ENCODE data around the gene DNAJC22. TPM values are rescaled to one million over a fixed set of nuclear protein-coding genes. Genes with fewer than 3 reads are reported as not detected.

Gene DNAJC22
- total and polyA plus RNA-seq, 9 of the 15 experiments (the other 6 are each of a cell fraction or from before 2014, with no cell fraction given), result 0.10 to 1.2 (median 0.47) TPM

DNA sequence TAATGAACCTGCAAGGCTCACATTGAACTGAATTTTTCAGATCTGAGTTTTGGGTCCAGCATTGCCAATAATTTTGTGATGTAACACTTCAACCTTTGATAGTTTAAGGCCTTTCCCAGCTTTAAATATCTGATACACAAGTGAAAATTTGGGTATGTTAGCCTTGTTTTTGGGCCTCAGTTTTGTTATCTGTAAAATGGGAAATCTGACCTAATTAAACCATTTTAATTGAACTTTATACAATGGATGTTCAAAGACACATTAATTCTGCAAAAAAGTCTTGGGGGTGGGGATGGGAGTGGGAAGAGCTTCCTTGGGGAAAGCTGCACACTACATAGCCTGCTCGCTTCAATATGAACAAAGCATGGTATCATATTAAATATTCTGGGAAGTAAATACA, 15.4 kb downstream of the DNAJC22 start:
- POLR2A ChIA-PET, result no interaction called here
- CTCF ChIA-PET (ENCODE audit: low intra/inter-chr PET ratio), result interaction anchor here (0.6 to 8.6 kb wide), 2 partner anchors 148 to 152 kb away, joined by 5 to 185 read pairs; no protein-coding TSS in a partner anchor
- H2AFZ ChIP-seq (ENCODE audit: low read depth, low read length), result no peak overlapping the region
- no peak overlapping the region for H3K4me2 ChIP-seq (ENCODE audit: insufficient read depth, low read length)
- no TSS peak for BruUV-seq (replicated peaks)
- intact Hi-C loops (cut with micrococcal nuclease) (no loop called here), in situ Hi-C loops (cut with MboI) (loop anchor here (5.0 kb wide), 1 partner anchor 155 kb away; no protein-coding TSS in a partner anchor)
- TF ChIP-seq KDM1A (IDR thresholded peaks at IDR 0.05) (0 out of 4 replicates have a peak, but pooled peaks of 1 of the 2 experiments have one; percentile 34), RBM25 (IDR thresholded peaks at IDR 0.05; ENCODE audit: low read depth, low read length, severe bottlenecking) (peak; percentile 86), MTA3 (IDR thresholded peaks at IDR 0.05; ENCODE audit: borderline replicate concordance) (no peak), CAMTA2 (CRISPR knock-in tag; conservative IDR thresholded peaks at IDR 0.05) (no peak), BCOR (IDR thresholded peaks at IDR 0.05) (peak; percentile 66), ADNP (tag; IDR thresholded peaks at IDR 0.05) (peak; percentile 68)
- 80% methylated on average over 1 of the region's 1 CpG for WGBS (ENCODE audit: insufficient coverage, low coverage, missing lambda C conversion rate)
- H3K27ac ChIP-seq (ENCODE audit: extremely low read depth, low read depth, low read length), result no peak overlapping the region
- H3K27me3 ChIP-seq (ENCODE audit: control insufficient read depth in 2 of 2, insufficient read depth in 2 of 2, low read length in 2 of 2), result no peaks in the 10 kb centered on the region
- H3K9me3 ChIP-seq (replicated peaks; ENCODE audit: control insufficient read depth, insufficient read depth, low read depth, low read length), result no peaks in the 10 kb centered on the region
- DNase-seq (ENCODE audit: extremely low read depth in 1 of 4, low spot score in 3 of 4) (no peak), FAIRE-seq (no peak), ATAC-seq (no peak)
- H3K79me2 ChIP-seq (ENCODE audit: control insufficient read depth, insufficient read depth, low read length), result peaks cover 4% of the 10 kb centered on the region; the same call in 2 of the 3 replicates
- no peaks in the 10 kb centered on the region for H3K36me3 ChIP-seq (ENCODE audit: control insufficient read depth, insufficient read depth, low read length)
- H3K9ac ChIP-seq (ENCODE audit: insufficient read depth in 1 of 2, low read depth in 2 of 2, low read length in 2 of 2), result no peak overlapping the region
- no peak overlapping the region for H3K4me3 ChIP-seq
- no peaks in the 10 kb centered on the region for H4K20me1 ChIP-seq (replicated peaks; ENCODE audit: control insufficient read depth, insufficient read depth, low read length)
- H3K4me1 ChIP-seq (replicated peaks in 1 of 2; ENCODE audit: control insufficient read depth in 2 of 2, insufficient read depth in 2 of 2, low read length in 2 of 2), result peaks cover 8 to 13% of the 10 kb centered on the region in 2 experiments; a peak in 3 of 5 replicates
- H3K9me1 ChIP-seq (ENCODE audit: control insufficient read depth, insufficient read depth, low read length), result no peaks in the 10 kb centered on the region

- ChIA-PET POLR2A (interaction anchor here (0.6 to 1.3 kb wide), 4 partner anchors 22 to 92 kb away, joined by 3 read pairs; no protein-coding TSS in a partner anchor), CTCF (ENCODE audit: low intra/inter-chr PET ratio) (interaction anchor here (1.1 kb wide), 1 partner anchor 149 kb away, joined by 3 read pairs; no protein-coding TSS in a partner anchor)
- TF ChIP-seq CEBPB (tag; IDR thresholded peaks at IDR 0.05) (0 out of 2 replicates have a peak, but pooled peaks have one; percentile 31), ZNF592 (IDR thresholded peaks at IDR 0.05) (0 out of 2 replicates have a peak, but pooled peaks have one; percentile 6), HDAC8 (tag; IDR thresholded peaks at IDR 0.05) (no peak)
- Histone ChIP-seq H3K36me3 (ENCODE audit: control insufficient read depth, insufficient read depth, low read length) (no peaks in the 10 kb centered on the region), H3K27ac (ENCODE audit: extremely low read depth, low read depth, low read length) (no peak overlapping the region), H3K4me2 (ENCODE audit: insufficient read depth, low read length) (no peak overlapping the region), H3K9ac (ENCODE audit: insufficient read depth in 1 of 2, low read depth in 2 of 2, low read length in 2 of 2) (no peak overlapping the region), H2AFZ (ENCODE audit: low read depth, low read length) (no peak overlapping the region), H3K79me2 (ENCODE audit: control insufficient read depth, insufficient read depth, low read length) (peaks cover 29% of the 10 kb centered on the region), H3K4me1 (replicated peaks in 1 of 2; ENCODE audit: control insufficient read depth in 2 of 2, insufficient read depth in 2 of 2, low read length in 2 of 2) (peaks cover 12 to 22% of the 10 kb centered on the region in 2 experiments; a peak in 3 of 5 replicates), H3K9me1 (ENCODE audit: control insufficient read depth, insufficient read depth, low read length) (no peaks in the 10 kb centered on the region), H4K20me1 (replicated peaks; ENCODE audit: control insufficient read depth, insufficient read depth, low read length) (no peaks in the 10 kb centered on the region), H3K4me3 (no peak overlapping the region), H3K27me3 (ENCODE audit: control insufficient read depth in 2 of 2, insufficient read depth in 2 of 2, low read length in 2 of 2) (no peaks in the 10 kb centered on the region), H3K9me3 (replicated peaks; ENCODE audit: control insufficient read depth, insufficient read depth, low read depth, low read length) (no peaks in the 10 kb centered on the region)
- ATAC-seq (no peak), DNase-seq (ENCODE audit: extremely low read depth in 1 of 4, low spot score in 3 of 4) (no peak), FAIRE-seq (no peak)
- in situ Hi-C loops (cut with MboI), result loop anchor here (5.0 kb wide), 1 partner anchor 152 kb away; no protein-coding TSS in a partner anchor
- 82% methylated on average over 1 of the region's 1 CpG for WGBS (ENCODE audit: insufficient coverage, low coverage, missing lambda C conversion rate)
- BruUV-seq (replicated peaks), result no TSS peak
- intact Hi-C loops (cut with micrococcal nuclease), result loop anchor here (5.0 kb wide), 1 partner anchor 57 kb away; no protein-coding TSS in a partner anchor
These were observed 18.3 kb downstream of the DNAJC22 start for GRCh38 chr12:49364989-49365388.
